HG03354 (cell line): Measurements from ENCODE around the gene UTS2B.
A peak's percentile ranks its signal among the peaks of the same experiment; 100 is the strongest.

ENCODE experiments used
- ATAC-seq: cut with Tn5 transposase; IDR thresholded peaks from one replicate; pipeline ENCODE4 v1.9.1; 2021; ENCODE audit warnings: mild to moderate bottlenecking; ENCODE audit not compliant: unreplicated experiment, poor library complexity, severe bottlenecking

Gene UTS2B

DNA sequence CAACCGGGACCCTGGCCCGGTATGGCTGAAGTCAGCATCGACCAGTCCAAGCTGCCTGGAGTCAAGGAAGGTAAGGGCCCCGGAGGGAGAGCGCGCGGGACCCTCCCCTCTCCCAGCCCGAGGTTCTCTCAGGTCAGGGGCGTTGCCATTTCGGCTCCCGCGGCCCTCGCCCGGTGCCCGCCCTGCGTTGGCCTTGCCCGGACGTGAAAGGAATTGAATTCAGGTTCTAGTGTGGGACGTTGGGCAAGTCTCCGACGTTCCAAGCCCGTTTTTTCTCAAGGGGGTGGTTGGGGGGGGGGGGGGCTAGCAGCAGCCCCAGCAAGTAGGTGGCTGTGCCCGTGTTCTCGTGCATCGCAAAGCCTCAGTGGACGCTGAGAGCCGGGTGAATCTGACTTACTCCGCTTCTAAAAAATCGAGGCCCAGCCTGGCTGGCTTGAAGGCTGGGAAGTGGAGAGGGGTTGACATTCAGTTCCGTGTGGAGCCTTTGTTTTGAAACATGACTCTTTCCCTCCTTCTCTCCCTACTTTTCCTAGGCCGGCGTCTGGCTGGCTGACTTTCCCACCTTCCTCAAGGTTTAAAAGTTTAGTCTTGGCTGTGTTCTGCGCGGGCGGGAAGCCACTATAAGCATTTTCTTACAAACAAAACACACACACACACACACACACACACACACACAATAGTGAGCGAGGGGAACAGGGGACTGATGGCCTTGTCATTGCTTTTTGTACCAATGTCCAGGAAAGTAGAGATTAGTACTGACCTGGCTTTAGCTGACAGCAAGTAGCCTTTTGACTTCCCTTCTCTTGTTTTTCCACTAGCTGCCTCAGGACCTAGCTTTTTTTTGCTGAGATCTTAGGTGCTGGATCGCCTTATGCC lies at the start of gene UTS2B:
Gene UTS2B, minus strand, starts transcription at position 873 of the 876 bp plus-strand sequence. CDS start 48,337 bp downstream, outside the sequence.
- ATAC-seq: peak; percentile 45

GRCh38 chr3:191380001-191380400 lies 49.7 kb upstream of the UTS2B start:
- no peak for ATAC-seq

DNA sequence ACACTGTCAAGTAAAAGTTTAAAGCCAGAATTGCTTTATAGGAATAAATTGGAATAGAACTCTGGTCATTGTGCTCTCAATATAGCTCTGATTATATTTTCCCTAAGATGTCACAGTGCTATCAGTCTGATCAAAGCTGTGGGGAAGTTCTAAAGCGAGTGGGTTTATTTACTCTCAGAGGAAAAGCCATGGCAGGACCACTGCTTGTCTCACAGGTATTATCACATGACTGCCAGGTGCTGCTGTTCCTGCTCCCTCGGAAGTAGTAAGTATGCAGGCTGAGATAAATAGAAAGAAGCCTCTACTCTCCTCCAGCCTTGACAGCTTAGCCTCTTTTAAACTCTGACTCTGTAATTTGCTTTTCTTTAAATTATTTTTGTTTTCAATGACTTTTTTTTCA lies 49.1 kb upstream of the UTS2B start:
- ATAC-seq: no peak

DNA sequence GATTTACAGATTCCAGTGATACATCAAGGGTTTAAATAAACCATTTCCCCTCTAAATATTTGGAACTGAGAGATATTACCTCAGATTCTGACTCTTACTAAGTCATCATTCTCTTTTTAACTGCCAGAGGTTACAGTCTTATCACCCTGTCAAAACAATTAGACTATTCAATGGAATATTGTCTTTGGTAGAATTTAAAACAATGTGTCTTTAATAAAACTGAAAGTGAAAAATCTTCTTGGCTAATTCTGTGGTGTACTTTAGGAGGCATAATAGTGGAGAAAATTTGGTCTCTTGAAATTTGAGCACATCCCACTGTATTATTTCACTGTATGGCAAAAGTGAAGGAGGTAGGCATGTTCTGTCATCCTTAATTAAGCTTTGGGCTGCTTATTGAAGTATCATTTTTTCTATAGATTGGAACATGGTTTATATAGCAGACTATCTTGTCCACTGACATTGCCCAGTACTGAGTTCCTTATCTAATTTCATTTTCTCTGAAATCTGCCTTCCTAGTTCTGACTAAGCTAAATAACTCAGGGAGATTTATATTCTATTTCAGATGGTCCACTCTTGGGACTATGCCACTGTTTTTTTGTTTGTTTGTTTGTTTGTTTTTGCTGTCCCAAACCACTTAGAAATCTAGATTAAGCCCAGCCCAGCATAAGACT lies 48.0 kb upstream of the UTS2B start:
- no peak for ATAC-seq

DNA sequence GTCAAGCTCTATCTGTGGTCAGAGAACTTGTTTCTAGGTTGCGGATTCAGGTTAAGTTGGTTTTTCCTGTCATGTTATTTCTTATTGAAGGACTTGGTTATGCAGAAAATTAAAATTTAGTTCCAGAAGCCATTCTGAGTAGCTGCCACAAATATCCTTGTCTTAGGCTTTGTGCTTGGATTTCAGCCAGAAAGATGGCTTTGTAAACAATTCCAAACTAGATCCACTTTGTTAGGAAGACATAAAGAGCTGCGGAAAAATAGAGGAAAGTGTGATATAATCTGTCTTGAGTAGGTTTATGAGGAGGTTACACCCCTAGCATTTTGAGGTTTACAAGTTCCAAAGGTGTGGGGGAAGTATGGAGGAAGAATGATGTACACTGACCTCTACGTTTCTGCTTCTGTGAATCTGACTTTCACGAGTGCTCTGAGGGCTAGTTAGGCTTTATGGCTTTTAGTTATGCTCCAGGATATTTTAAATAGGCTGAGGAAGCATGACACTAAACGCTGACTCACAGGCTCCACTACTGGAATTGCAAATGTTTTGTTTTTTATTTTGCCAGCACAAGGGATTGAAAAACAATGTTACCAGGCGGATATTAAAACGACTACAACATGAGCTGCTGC lies 46.3 kb upstream of the UTS2B start:
- no peak for ATAC-seq

DNA sequence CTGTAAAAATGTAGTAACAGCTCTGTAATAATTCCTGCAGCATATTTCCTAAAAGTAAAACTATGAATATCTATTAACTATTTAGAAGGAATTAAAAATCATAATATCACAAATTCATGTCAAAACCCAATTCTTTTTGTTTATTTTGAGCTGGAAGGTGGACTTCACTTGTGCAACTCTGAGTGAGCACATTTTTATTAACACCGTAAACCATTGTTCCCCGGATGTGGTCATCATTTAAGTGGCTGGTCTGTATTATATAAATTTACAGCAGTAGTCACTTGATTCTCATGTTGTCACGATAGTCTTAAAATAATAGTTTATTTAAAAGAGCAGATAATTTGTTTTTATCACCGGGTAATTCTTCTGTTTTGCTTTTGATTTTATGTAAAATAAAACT lies 43.0 kb upstream of the UTS2B start:
- no peak for ATAC-seq

- ATAC-seq: no peak
Measured at GRCh38 chr3:191372122-191372521, 41.8 kb upstream of the UTS2B start.

DNA sequence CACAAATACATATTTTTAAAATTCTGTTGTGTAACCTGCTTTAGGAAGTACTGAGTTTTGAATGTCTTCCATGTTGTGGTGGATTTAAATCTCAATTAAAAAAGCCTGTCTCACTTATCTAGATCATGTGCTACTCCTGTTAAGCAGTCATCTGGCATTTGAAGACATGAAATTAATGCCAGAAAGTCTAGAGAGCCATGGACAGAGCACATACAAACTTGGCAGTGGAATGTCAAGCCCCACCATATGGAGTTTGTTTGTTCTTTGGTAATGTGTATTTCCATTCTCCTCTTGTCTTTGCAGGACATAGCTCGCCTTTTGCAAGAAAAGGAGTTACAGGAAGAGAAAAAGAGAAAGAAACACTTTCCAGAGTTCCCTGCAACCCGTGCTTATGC lies 39.3 kb upstream of the UTS2B start:
- ATAC-seq: no peak

DNA sequence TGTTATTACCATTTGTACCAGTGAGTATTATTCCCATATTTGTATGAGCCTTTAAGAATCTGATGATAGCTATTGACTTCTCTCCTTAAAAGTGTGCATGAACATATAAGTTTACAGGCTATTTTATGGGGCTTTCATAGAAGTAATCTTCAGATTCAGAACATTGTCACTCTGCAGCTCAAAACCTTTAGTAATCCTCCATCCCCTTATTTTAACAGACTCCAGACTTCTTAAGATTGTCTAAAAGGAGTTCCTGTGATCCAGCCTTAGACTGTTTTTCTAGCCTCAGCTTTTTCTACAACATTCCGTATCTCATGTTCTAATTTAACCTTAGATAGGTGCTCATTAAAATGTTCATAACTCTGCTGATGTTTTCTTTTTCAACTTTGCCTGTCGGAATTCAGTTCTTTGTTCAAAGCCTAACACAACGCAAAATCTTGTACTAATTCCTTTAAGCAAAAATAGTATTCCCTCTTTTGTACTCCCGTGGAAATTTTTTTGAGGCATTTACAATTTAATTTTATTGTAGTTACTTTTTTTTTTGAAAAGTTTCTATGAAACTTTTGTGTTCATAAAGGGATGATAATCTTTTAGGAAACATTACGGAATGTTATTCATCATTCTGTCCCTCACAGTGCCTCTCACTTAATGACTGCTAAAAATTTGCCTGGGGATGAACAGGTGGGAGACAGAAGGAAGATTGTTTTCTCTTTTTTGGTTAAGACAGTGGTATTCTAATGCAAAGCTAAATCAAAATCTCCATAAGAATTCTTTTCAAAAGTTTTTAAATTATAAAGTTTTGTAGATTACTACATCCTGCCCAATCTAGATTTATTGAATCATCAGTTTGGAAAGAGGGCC lies 38.7 kb upstream of the UTS2B start:
- no peak for ATAC-seq

DNA sequence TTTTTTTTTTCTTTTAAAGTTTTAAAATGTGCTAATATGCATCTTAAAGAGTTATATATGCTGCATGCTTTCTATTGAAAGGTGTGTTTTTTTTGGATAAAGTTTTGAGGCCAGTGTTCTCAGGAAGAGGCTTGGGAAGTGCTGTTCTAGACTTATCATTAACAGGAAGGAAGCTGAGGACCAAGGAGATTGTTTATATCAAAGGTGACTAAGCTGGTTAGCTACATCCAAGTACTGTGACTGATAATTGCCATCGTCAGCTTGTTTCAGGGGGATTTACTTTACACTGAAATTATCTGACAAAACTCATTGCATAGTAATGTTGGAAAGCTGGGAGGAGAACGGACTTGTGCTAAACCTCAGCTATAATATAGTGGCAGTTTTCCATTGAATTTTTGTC lies 36.3 kb upstream of the UTS2B start:
- no peak for ATAC-seq

GRCh38 chr3:191363221-191363620 lies 32.9 kb upstream of the UTS2B start:
- no peak for ATAC-seq

- ATAC-seq: no peak
Measured at GRCh38 chr3:191362524-191363090, 32.3 kb upstream of the UTS2B start.

DNA sequence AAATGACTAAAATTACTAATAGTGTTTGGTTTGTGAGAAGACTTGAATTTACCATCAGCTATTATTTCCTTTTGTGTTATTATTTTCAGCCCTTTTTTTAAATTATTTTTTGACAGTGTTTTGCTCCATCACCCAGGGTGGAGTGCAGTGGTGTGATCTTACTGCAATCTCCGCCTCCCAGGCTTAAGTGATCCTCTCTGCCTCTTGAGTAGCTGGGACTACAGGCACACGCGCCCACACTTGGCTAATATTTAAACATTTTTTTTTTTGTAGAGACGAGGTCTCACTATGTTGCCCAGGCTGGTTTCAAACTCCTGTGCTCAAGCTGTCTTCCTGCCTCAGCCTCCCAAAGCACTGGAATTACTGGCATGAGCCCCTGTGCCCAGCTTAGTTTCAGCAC lies 31.7 kb upstream of the UTS2B start:
- ATAC-seq: no peak

GRCh38 chr3:191361456-191361855 lies 31.1 kb upstream of the UTS2B start:
- no peak for ATAC-seq

DNA sequence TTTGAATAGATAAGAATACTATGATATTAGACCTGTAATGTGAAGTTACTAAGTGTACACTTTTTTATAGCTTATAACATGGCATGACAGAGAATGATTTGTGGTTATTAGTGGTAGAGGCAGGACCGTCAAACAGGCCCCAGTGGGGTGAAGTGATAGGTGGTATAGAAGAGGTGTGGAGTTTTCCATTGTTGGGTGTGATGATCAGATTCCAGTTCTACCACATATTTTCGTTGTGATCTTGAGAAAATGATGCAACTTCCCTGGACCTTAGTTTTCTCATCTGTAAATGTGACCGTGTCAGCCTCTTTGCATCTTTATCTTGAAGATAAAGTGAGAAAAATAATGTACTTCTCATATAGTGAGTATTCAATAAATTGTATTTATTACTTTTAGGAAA lies 30.3 kb upstream of the UTS2B start:
- no peak for ATAC-seq

- ATAC-seq: no peak
Measured at GRCh38 chr3:191358929-191359328, 28.6 kb upstream of the UTS2B start.

DNA sequence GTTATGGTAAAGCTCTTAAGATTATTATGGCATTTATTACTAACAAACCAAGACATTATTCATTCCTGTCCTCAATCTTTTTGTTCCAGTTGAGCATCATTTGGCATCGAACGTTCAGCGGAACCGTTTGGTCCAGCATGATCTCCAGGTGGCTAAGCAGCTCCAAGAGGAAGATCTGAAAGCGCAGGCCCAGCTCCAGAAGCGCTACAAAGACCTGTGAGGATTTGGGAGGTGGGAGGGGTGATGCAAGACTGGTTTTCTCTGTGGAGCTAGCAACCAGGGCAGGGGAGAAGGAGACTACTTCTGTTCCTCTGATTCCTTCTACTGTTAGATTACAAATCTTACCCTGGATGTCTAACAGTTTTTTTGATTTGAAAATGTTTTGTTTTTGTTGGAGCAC lies 27.6 kb upstream of the UTS2B start:
- ATAC-seq: no peak

GRCh38 chr3:191356631-191357439 lies 26.5 kb upstream of the UTS2B start:
- ATAC-seq: no peak

- peak; percentile 91 for ATAC-seq
Measured at GRCh38 chr3:191355406-191355805, 25.1 kb upstream of the UTS2B start.
